GM12865 (cell line): Measurements from ENCODE around the gene UBFD1.

Source experiments
- DNase-seq: peaks from one replicate; pipeline ENCODE4 v3.0.0; 2010; ENCODE audit warnings: low read depth
- H3K4me3 ChIP-seq: 2 replicates; pipeline ENCODE4 v1.5.1; 2011; ENCODE audit warnings: mild to moderate bottlenecking, low read depth, low read length, control low read depth
- CTCF ChIP-seq: IDR thresholded peaks from 2 replicates; pipeline ENCODE4 v1.5.1; 2011; ENCODE audit warnings: low read length, control low read depth, low read depth, inconsistent platforms; ENCODE audit not compliant: insufficient read depth; ENCODE audit errors: missing control alignments

UBFD1 gene

GRCh38 chr16:23519282-23519681 is 38.2 kb upstream of the UBFD1 start:
- TF ChIP-seq CTCF, result no peak
- DNase-seq, result peak; percentile 22
- no peak overlapping the region for H3K4me3 ChIP-seq

GRCh38 chr16:23520500-23520899 is 37.0 kb upstream of the UBFD1 start:
- TF ChIP-seq CTCF, result no peak
- no peak overlapping the region for H3K4me3 ChIP-seq
- DNase-seq, result no peak

GRCh38 chr16:23521037-23521743 is 36.3 kb upstream of the UBFD1 start:
- no peak for TF ChIP-seq CTCF
- no peak for DNase-seq
- H3K4me3 ChIP-seq, result no peak overlapping the region

- no peak for TF ChIP-seq CTCF
- DNase-seq, result no peak
- no peak overlapping the region for H3K4me3 ChIP-seq
These were observed 35.6 kb upstream of the UBFD1 start for GRCh38 chr16:23521965-23522364.

GRCh38 chr16:23523321-23523720 is 34.2 kb upstream of the UBFD1 start:
- no peak for TF ChIP-seq CTCF
- DNase-seq, result no peak

GRCh38 chr16:23523876-23524385 is 33.6 kb upstream of the UBFD1 start:
- no peak overlapping the region for H3K4me3 ChIP-seq
- DNase-seq, result no peak
- TF ChIP-seq CTCF, result no peak

More at GRCh38 chr16:23523321-23523720, 34.2 kb upstream of the UBFD1 start:
- H3K4me3 ChIP-seq, result no peak overlapping the region

GRCh38 chr16:23524886-23525285 is 32.6 kb upstream of the UBFD1 start:
- H3K4me3 ChIP-seq, result no peak overlapping the region
- no peak for DNase-seq
- TF ChIP-seq CTCF, result no peak
